Activated T-cell treated with anti-CD3 and anti-CD28 coated beads for 1 hour (primary cell): ENCODE data around the gene ATXN1.
"Not testable (repeated sequence)": the region's sequence is repeated elsewhere in the genome, so short reads cannot be mapped to it uniquely, and the experiment has no call there.

Experiments
- DNase-seq: peaks from one replicate; pipeline ENCODE4 v3.0.0-alpha.2; 2020; ENCODE audit warnings: low read depth

ATXN1 gene

DNA sequence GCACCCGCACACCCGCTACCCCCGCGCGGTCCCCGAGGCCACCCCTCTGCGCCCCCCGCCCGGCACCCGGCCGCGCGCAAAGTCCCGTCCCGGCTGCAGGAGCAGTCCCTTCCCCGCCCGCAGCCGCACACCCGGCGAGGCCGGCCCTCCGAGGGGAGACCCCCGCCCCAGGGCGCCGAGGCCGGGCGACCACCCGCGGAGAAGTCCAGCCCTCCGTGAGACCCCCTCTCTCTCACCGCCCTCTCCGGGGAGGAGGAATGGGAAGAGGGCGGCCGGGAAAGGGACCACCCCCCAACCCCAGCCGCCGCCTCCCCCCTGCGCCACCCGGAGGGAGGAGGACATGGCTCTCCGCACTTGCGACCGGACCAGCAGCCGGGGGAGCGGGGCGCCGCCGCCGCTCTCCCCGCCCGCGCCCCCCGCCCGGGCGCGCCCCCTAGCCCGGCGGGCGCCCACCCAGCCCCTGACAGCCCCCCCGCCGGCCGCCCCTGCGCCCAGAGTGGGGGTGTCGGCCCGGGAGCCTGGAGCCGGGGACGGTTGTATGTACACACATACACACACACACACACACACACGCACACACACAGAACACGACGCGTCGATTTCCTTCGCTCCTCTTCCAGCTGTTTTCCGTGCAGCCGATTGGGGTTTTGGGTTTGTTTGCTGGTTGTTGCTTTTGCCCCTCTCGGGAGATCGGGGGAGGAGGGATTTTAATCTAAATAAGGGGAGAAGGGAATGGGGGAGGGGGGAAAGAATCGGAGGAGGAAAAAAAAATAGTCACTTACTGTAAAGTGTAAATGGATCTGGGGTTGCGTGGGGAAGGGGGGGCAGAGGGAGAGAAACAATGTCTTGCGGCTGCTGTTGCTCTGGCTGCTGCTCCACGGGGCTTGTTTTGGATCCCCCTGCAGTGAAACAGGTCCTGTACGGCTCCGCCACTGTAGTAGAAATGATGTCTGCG is at the start of gene ATXN1:
ATXN1 (minus strand) TSS at position 945 of the 955 bp plus-strand sequence.
- DNase-seq, result peak; percentile 32

DNA sequence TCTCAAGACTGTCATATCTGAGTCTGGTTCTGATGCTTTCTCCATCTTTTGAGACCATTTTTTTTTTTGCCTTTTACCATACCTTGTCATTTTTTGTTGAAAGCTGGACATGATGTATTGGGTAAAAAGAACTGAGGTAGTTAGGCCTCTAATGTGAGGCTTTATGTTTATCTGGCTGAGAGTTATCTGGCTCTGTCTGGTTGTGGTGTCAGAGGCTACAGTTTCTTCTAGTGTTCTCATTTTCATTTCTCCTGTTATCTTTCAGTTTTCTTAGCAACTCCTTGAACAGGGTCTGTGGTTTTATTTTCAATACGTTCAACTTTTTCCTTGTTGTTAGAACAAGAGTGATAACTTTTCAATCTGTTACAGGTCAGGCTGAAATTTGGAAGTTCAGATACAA is 49.2 kb upstream of the ATXN1 start:
- DNase-seq, result no peak

DNA sequence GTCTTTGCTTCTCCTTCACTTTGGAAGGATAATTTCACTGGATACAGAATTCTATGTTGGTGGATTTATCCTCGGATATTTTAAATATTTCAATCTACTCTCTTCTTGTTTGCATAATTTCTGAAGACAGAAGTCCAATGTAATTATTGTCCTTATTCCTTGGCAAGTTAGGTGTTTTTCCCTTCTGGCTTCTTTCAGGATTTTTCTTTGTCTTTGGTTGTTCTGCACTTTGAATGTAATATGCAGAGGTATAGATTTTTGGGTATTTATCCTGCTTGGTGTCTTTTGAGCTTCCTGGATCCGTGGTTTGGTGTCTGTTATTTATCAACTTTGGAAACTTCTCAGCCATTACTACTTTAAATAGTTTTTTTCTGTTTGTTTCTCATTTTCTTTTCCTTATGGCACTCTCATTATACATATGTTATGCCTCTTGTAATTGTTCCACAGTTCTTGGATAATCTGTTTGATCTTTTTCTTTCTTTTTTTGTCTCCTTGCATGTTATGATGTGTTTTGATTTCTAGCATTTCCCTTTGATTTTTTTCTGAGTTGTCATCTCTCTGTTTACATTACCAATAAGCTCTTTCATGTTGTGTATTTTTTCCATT is 48.6 kb upstream of the ATXN1 start:
- DNase-seq, result no peak

DNA sequence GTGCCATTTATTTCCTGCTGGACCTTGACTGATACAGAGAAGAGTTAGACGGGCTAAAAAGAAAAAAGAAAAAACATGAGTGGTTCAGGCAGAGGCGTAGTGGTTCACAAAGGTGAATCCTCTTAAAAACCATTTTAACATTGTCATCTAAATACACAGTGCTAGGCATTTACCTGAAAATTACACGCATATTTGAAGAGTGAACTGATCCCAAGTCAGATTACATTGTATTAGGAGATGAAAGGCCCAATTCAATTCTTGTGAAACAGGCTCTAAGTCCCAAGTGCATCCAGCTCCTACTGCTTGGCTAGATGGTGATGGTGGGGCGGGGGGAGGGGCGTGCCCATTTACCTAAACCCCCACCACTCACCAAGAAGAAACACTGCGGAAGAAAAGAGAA is 46.7 kb upstream of the ATXN1 start:
- no peak for DNase-seq

GRCh38 chr6:16806363-16806762 is 45.1 kb upstream of the ATXN1 start:
- no peak for DNase-seq

DNA sequence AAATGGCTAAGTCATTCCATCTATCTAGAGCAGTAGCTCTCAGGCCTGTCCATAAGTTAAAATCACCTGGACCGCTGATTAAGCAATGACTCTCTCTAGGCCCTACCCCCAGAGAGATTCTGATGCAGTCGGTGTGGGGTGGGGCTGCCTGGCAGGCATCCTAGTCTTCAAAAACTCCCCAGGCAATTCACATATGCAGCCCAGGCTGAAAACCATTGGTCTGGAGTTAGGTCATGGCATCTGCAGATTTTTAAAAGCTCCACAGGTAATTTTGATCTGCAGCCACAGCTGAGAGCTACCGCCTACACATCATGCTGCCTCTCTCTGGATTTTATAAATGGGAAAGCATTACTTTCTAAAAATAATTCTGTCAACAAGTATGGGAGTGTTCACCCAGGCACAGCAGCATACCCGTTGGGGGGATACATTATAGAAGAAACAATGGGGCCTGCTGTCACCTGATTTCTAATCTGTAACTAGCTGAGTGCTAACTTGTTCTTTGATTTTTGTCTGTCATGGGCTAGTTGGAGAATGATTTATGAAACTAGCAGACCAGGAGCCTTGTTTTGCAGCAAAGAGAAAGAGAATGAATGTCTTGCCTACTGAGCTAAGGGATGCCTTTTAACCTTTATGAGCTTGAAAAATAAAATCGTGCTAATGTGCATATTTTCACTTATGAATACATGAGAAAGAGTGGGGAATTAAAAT is 44.1 kb upstream of the ATXN1 start:
- no peak for DNase-seq

DNA sequence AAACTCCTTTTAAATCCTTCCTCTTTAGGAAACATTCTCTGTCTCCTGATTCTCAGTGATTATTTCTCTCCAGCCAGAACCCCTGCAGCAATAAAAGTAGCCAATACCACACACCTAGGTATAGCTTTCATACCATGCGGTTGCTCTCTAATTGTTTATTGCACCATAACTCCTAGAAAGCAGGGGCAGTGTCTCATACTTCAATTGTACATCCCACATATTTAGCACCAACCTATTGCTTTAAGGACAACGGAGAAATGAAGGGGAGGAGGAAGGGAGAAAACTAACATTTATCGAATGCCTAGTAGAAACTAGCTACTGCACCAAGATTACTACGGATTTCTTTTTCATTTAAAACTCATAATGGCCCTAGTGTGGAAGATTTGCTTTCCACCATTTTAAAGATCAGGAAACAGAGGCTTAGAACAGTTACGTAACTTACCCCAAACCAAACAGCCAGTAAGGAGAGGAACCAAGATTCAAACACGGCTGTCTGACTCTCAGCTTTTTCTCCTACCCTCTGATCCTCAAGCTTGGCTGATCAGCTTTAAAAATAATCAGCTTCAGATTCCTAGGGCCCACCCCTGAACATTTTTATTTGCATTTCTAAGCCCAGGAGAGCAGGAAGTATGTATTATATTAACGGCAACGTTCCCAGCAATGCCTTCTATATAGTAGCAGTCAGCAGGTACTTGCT is 43.4 kb upstream of the ATXN1 start:
- DNase-seq, result no peak

- no peak for DNase-seq
These were observed 42.3 kb upstream of the ATXN1 start for GRCh38 chr6:16803294-16804200.

GRCh38 chr6:16802071-16802470 is 40.8 kb upstream of the ATXN1 start:
- no peak for DNase-seq

DNA sequence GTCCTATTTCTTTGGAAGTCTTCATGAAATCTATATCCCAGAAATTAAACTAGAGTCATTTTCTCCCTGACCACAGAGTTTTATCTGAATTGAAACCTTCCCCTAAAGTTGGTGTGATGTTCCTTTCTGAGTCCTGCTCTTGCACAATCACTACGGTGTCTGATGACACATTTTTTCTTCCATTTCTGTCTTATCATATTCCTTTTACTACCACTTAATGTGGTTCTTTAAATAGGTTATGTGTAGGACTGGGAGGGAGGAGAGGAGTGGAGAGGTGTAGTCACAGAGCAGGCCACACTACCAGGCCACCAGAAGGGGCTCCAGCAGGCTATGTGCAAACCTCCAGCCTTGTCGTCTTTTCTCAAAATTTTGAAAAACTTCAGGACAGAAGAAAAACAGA is 39.7 kb upstream of the ATXN1 start:
- no peak for DNase-seq

DNA sequence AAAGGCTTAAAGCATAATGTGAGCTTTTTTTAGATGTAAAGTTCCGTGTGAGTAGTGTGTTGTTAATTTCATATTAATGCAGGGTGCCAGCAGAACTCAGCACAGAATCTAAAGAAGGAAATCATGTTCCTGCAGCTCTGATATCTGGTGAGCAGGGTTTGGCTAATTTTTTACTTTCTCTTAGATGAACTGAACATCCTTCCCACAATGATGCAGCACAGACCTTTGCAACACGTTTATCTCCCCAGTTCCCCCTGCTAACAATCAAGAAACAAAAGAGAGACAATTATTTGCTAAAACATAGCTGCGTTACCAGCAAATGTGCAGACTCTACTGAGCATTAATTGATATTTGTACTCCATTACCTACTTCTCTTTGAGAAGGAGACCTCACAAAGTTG is 39.1 kb upstream of the ATXN1 start:
- DNase-seq, result no peak

GRCh38 chr6:16799279-16800193 is 38.3 kb upstream of the ATXN1 start:
- DNase-seq, result no peak

GRCh38 chr6:16793828-16794412 is 32.7 kb upstream of the ATXN1 start:
- DNase-seq, result no peak

GRCh38 chr6:16789329-16790038 is 28.2 kb upstream of the ATXN1 start:
- DNase-seq, result no peak

- DNase-seq, result no peak
These were observed 25.9 kb upstream of the ATXN1 start for GRCh38 chr6:16787128-16787682.

- DNase-seq, result no peak
These were observed 24.2 kb upstream of the ATXN1 start for GRCh38 chr6:16785496-16785895.

- not testable (repeated sequence) for DNase-seq
These were observed 23.7 kb upstream of the ATXN1 start for GRCh38 chr6:16784957-16785356.

GRCh38 chr6:16783952-16784565 is 22.8 kb upstream of the ATXN1 start:
- DNase-seq, result no peak
